GM19467 (cell line): ENCODE measurements around the gene CPXM1.
"Not testable (repeated sequence)": the region's sequence is repeated elsewhere in the genome, so short reads cannot be mapped to it uniquely, and the experiment has no call there.

Source experiments
- ATAC-seq: cut with Tn5 transposase; IDR thresholded peaks from one replicate; pipeline ENCODE4 v1.9.1; 2021; ENCODE audit warnings: mild to moderate bottlenecking, moderate library complexity; ENCODE audit not compliant: unreplicated experiment

Gene CPXM1

DNA sequence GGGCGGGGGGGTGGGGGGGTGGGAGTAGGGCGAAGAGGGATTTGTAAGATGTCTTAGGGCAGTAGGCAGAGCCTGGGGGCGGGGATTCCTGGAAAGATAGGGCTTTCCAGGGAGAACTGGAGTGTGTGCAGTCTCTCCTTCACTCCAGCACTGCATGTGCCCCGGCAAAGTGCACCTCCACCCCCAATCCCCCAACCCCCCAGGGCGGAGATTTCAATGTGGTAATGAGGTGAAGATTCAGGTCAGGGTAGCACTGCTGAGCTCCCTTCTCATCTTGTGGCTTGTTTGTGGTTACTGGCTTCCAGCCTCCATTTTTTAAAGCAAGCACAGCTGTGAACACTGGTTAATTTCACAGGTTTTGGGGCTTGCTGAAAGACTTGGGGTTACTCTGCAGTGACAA is 21.6 kb upstream of the CPXM1 start:
- no peak for ATAC-seq

- no peak for ATAC-seq
Observed at GRCh38 chr20:2820896-2821869, 20.8 kb upstream of the CPXM1 start.

DNA sequence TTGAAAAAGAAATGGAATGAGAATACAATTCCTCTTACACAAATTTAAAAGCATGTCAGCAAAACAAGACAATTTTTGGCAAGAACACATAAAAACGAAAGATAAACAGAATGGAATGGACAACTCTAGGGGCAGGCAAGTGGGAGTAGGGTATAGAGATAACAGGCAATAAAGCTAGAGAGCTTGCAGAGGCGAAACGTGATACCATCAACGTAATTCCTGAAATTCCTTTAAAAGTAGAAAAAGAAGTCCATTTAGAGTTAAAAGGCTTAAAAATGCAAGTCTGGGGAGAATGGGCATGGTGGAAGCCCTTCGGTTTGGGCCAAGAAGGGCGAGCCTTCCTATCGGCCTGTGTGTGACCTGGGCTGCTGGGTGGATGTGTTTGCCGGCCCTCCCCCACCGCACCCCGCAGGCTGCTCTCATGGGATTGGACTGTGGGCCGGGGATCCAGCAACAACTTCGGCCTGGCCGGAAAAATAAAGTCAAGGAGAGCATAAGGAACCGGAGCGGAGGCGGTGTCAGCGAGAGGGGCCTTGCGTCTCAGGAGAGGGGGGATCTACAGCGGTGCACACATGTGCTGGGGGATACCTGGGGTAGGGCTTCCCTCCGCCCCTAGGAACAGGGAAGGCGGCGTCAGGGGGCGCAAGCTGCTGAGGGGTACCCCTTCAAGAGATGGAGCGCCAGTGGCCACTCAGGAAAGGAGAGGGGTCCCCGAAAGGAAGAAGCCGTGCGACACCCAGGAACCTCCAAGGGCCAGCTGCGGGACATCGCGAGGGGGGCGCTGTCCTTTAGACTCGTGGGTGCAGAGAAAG is 19.9 kb upstream of the CPXM1 start:
- ATAC-seq: no peak

GRCh38 chr20:2817891-2818595 is 17.6 kb upstream of the CPXM1 start:
- no peak for ATAC-seq

- ATAC-seq: no peak
Observed at GRCh38 chr20:2817341-2817726, 16.9 kb upstream of the CPXM1 start.

GRCh38 chr20:2816583-2817340 is 16.3 kb upstream of the CPXM1 start:
- ATAC-seq: no peak

DNA sequence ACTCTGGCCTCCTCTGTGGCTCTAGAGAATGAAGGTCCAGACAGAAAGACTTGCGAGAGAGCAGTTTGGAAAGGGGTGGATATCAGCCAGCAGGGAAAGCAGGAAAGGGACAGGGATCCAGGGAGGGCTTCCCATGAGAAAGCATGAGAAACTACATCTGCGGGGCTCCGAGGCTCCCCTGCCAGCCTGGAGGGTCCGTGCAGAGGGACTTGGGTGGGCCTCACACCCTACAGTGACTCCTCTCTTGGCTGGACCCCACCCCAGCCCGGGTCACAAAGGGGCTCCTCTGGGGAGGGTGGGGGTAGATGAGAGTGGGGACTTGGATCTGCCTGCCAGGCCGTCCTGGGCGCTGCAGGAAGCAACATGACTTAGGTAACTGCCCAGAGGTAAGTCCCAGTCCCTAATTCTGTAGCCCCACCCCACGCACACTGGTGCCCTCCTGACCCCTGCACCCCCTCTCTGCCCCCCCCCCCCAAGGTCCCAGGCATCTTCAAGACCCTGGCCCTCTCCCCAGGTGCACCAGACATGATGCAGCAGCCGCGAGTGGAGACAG is 15.7 kb upstream of the CPXM1 start, which contains the start of gene TMEM239:
Gene TMEM239 (plus strand): TSS at position 335 of the 553 bp plus-strand sequence. CDS start 191 bp downstream, at position 526.
- ATAC-seq: no peak

DNA sequence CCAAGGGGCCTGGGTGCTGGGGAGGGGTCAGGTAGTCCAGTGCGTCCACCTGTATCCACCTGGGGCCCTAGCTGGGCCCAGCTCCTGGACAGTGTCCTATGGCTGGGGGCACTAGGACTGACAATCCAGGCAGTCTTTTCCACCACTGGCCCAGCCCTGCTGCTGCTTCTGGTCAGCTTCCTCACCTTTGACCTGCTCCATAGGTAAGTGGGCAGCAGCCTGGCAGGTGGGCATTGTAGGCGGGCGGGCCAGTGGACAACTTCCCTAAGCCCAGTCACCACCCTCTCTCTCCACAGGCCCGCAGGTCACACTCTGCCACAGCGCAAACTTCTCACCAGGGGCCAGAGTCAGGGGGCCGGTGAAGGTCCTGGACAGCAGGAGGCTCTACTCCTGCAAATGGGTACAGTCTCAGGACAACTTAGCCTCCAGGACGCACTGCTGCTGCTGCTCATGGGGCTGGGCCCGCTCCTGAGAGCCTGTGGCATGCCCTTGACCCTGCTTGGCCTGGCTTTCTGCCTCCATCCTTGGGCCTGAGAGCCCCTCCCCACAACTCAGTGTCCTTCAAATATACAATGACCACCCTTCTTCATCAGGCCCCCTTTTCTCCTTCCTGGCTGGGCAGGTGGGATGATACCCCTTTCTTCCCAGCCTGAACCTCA is 14.9 kb upstream of the CPXM1 start:
- no peak for ATAC-seq

DNA sequence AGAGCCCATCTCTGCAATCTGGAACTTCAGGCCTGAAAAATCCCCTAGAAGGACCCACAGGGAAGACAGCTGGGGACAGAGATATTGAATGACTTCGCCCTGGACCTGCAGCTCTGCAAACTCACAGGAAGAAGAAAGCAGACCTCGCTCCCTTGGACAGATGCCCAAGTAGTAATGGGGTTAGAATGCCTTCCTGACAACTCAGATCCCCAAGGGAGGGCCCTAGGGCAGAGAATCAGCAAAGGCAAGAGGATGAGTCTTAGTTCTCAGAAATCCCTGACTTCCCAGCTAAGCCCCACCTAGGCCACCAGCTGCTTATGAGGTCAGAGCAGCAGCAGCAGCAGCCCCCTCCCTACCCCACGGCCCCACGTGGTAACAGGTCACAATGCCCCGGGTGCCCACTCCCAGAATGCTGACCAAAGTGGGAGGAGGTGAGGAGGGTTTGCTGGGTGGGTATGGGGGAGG is 14.2 kb upstream of the CPXM1 start, which contains the start of gene C20orf141:
Gene C20orf141 (plus strand): TSS at position 401 of the 465 bp plus-strand sequence. CDS start 198 bp downstream, outside the sequence.
- no peak for ATAC-seq

DNA sequence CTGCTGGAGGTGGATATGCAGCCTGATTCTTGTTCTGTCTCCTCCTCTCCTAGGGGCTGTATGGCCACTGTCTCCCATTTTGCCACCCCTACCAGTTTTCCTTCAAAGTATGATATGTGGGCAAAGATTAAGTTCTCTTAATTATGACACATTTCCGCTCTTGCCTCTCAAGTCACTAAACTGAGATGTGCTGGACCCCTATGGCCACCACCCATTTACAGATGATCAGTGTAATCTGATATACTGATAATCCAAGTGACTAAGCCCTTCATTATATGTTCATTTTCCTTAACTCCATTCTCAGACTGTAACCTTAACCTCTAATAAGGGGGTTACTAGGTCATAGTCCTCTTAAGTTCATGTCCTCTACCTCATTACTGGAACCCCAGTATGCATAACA is 13.6 kb upstream of the CPXM1 start:
- ATAC-seq: no peak

GRCh38 chr20:2812189-2812588 is 11.8 kb upstream of the CPXM1 start:
- no peak for ATAC-seq

DNA sequence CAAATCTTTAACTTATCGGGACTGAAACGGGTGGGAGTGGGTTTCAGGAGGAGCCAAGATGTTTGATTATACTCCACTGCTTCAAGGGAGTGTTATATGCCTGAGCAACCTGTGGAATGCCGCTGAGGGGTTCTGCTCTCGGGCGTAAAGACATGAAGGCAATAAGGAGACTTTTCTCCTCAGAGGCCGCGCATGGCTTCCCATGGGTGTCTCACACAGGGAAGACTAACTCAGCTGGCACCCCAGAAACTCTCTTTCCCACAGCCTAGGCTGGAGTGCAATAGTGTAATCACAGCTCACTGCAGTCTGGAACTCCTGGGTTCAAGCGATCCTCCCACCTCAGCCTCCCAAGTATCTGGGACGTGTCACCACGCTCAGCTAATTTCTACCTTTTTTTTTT is 9.3 kb upstream of the CPXM1 start:
- no peak for ATAC-seq

DNA sequence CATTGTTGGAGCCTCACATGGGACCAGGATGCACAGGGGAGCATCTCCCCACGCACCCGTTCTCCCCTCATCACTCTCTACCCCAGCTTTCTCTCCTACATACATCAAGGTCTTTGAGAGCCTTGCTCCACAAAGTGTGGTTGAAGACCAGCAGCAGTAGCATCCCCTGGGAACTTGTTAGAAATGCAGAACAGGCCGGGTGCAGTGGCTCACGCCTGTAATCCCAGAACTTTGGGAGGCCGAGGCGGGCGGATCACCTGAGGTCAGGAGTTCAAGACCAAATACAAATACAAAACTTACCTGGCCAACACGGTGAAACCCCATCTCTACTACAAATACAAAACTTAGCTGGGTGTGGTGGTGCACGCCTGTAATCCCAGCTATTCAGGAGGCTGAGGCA is 7.5 kb upstream of the CPXM1 start:
- ATAC-seq: not testable (repeated sequence)

DNA sequence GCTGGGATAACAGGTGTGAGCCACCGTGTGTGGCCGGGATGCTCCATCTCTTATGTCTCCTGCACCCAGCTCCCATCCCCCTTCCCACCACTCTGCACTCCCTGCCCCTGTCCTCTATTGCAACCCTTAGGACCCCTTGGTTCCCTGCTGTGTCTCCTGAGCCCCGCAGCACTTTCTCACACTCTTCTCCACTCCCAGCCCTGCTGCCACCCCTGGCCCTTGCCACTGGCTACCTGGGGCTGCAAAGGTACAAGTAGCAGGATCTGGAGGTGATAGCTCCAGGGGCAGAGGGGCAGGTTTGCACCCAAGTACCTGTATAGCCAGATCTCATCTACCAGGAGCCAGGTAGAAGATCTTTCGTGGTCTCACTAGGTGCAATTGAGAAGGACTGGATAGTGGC is 6.6 kb upstream of the CPXM1 start:
- ATAC-seq: no peak

DNA sequence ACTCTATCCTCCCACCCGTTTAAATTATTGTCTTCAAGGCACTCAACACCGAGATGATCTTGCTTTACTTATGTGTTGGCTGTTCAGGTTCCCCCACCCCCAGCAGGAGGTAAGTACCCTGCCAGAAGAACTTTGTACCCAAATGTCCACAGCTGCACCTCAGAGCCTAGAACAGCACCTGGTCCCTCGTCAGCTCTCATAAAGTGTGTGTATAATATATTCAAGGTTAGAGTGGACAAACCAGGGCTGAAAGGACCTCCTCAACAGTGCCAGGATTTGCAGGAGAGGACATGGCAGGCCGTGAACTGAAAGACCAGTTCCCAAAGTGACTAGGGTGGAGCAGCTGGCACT is 5.9 kb upstream of the CPXM1 start:
- ATAC-seq: no peak

GRCh38 chr20:2805689-2806350 is 5.4 kb upstream of the CPXM1 start:
- no peak for ATAC-seq

DNA sequence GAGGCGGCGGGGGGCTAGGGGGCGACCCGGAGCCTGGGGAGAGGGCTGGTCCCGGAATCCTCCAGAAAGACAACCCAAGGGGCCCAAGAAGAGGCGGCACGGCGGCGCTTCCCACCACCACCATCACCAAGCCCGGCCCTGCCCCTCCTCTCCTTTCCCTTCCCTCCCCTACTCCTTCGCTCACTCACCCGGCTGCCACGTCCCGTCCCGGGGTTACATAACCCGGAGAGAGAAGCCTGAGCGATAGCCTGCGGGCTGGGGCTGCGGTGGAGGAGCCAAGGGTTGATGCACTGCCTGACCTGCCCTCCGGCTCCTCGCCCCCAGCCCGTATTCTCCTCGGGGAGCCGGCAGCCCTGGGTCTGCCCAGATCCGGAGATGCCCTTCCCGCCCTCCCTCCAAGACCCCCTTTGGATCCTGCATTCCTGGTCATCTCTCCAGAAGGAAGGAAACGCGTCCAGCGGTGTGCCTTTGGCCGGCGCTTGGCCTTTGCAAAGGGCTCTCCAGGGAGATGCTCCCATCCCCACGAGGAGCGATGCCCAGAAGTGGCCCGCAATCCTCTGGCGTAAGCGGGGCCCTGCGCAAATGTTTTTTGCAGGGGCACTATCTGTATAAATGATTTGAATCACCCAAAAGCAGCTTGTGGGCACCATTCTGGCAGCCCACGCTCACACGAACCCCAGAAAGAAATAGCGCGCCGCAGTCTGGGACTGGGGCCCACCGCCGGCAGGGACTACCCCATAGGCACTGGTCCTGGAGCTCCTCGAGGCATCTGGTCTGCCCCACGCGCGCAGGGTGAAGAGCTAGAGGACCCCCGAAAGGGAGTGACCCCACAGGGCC is 4.6 kb upstream of the CPXM1 start:
- no peak for ATAC-seq
